ENCODE measurements around the gene EMC7. TPM values are rescaled to one million over a fixed set of nuclear protein-coding genes. Genes with fewer than 3 reads are reported as not detected.

The EMC7 gene
- total and polyA plus RNA-seq, 2 of the 13 experiments (the other 11 are each of a cell fraction or from before 2014, with no cell fraction given) = 46.8 to 113 TPM

- TF ChIP-seq TEF (CRISPR knock-in tag; IDR thresholded peaks at IDR 0.05) (no peak), ZNF367 (CRISPR knock-in tag; IDR thresholded peaks at IDR 0.05; ENCODE audit: borderline replicate concordance) (no peak)
Observed at GRCh38 chr15:34116620-34117019, 15.0 kb upstream of the EMC7 start (continued).

GRCh38 chr15:34114739-34115138 lies 13.1 kb upstream of the EMC7 start:
- no peak overlapping the region for H3K4me2 ChIP-seq (ENCODE audit: low read depth, low read length)
- H3K9me3 ChIP-seq (ENCODE audit: low read length) = no peaks in the 10 kb centered on the region
- ChIA-PET POLR2A (no interaction called here), CTCF (ENCODE audit: low intra/inter-chr PET ratio, low total read pairs) (no interaction called here)
- H3K36me3 ChIP-seq (replicated peaks in 1 of 2; ENCODE audit: control insufficient read depth in 1 of 2, insufficient read depth in 2 of 2, low read length in 2 of 2) = no peaks in the 10 kb centered on the region
- DNase-seq (ENCODE audit: low spot score) (no peak), ATAC-seq (no peak), FAIRE-seq (no peak)
- H3K27ac ChIP-seq (ENCODE audit: extremely low read length, insufficient read depth, low read length) = no peak overlapping the region
- no peaks in the 10 kb centered on the region for H3K27me3 ChIP-seq (ENCODE audit: control insufficient read depth in 1 of 2, insufficient read depth in 2 of 2, low read length in 2 of 2)
- no peak overlapping the region for H3K4me3 ChIP-seq (replicated peaks in 1 of 3; ENCODE audit: insufficient read depth in 1 of 3, low read depth in 2 of 3, low read length in 3 of 3)
- in situ Hi-C loops (cut with HindIII; ENCODE audit: extremely low pct_ligation_motif_present, low pct_unique_long_range_greater_than_20kb) (loop anchor here (5.0 kb wide), 1 partner anchor 98 kb away; the partner anchor contains the start of gene KATNBL1), intact Hi-C loops (cut with micrococcal nuclease; ENCODE audit: unreplicated experiment) (loop anchor here (5.0 kb wide), 1 partner anchor 57 kb away; no protein-coding TSS in a partner anchor)
- WGBS (ENCODE audit: low lambda C conversion rate) = 5% methylated on average over 2 of the region's 3 CpGs
- no peaks in the 10 kb centered on the region for H4K20me1 ChIP-seq (ENCODE audit: insufficient read depth, low read length)
- H3K4me1 ChIP-seq (ENCODE audit: insufficient read depth, low read length) = peaks cover 4% of the 10 kb centered on the region; the same call in 1 of the 2 replicates
- no TSS peak for BruUV-seq (replicated peaks)
- no peaks in the 10 kb centered on the region for H3K79me2 ChIP-seq (ENCODE audit: insufficient read depth, low read length)
- no peak overlapping the region for H2AFZ ChIP-seq (ENCODE audit: low read length)
- H3K9ac ChIP-seq (ENCODE audit: insufficient read depth, low read depth, low read length) = no peak overlapping the region
- TF ChIP-seq CBX2 (IDR thresholded peaks at IDR 0.05; ENCODE audit: low read depth, low read length) (no peak), CBX2 (CRISPR knock-in tag; IDR thresholded peaks at IDR 0.05; ENCODE audit: low read depth) (no peak), FOXK1 (CRISPR knock-in tag; IDR thresholded peaks at IDR 0.05; ENCODE audit: borderline replicate concordance, low read depth) (no peak), ZSCAN22 (CRISPR knock-in tag; IDR thresholded peaks at IDR 0.05) (no peak), SP140L (CRISPR knock-in tag; IDR thresholded peaks at IDR 0.05; ENCODE audit: borderline replicate concordance) (no peak), HOXD1 (CRISPR knock-in tag; IDR thresholded peaks at IDR 0.05) (no peak), ZNF841 (CRISPR knock-in tag; IDR thresholded peaks at IDR 0.05; ENCODE audit: borderline replicate concordance) (no peak), JUND (CRISPR knock-in tag; IDR thresholded peaks at IDR 0.05) (no peak), MED1 (CRISPR knock-in tag; IDR thresholded peaks at IDR 0.05) (no peak)
- TF ChIP-seq, protein P1, sequence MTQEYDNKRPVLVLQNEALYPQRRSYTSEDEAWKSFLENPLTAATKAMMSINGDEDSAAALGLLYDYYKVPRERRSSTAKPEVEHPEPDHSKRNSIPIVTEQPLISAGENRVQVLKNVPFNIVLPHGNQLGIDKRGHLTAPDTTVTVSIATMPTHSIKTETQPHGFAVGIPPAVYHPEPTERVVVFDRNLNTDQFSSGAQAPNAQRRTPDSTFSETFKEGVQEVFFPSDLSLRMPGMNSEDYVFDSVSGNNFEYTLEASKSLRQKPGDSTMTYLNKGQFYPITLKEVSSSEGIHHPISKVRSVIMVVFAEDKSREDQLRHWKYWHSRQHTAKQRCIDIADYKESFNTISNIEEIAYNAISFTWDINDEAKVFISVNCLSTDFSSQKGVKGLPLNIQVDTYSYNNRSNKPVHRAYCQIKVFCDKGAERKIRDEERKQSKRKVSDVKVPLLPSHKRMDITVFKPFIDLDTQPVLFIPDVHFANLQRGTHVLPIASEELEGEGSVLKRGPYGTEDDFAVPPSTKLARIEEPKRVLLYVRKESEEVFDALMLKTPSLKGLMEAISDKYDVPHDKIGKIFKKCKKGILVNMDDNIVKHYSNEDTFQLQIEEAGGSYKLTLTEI (CRISPR knock-in tag; conservative IDR thresholded peaks at IDR 0.05) = no peak
- TF ChIP-seq, protein P2, sequence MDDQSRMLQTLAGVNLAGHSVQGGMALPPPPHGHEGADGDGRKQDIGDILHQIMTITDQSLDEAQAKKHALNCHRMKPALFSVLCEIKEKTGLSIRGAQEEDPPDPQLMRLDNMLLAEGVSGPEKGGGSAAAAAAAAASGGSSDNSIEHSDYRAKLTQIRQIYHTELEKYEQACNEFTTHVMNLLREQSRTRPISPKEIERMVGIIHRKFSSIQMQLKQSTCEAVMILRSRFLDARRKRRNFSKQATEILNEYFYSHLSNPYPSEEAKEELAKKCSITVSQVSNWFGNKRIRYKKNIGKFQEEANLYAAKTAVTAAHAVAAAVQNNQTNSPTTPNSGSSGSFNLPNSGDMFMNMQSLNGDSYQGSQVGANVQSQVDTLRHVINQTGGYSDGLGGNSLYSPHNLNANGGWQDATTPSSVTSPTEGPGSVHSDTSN (CRISPR knock-in tag; IDR thresholded peaks at IDR 0.05; ENCODE audit: borderline replicate concordance) = no peak
- TF ChIP-seq, protein P3, sequence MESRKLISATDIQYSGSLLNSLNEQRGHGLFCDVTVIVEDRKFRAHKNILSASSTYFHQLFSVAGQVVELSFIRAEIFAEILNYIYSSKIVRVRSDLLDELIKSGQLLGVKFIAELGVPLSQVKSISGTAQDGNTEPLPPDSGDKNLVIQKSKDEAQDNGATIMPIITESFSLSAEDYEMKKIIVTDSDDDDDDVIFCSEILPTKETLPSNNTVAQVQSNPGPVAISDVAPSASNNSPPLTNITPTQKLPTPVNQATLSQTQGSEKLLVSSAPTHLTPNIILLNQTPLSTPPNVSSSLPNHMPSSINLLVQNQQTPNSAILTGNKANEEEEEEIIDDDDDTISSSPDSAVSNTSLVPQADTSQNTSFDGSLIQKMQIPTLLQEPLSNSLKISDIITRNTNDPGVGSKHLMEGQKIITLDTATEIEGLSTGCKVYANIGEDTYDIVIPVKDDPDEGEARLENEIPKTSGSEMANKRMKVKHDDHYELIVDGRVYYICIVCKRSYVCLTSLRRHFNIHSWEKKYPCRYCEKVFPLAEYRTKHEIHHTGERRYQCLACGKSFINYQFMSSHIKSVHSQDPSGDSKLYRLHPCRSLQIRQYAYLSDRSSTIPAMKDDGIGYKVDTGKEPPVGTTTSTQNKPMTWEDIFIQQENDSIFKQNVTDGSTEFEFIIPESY (CRISPR knock-in tag; IDR thresholded peaks at IDR 0.05) = no peak

Data from HepG2 (cell line).